GM21360 (cell line): ENCODE measurements around the gene MMGT1.
A peak's percentile ranks its signal among the peaks of the same experiment; 100 is the strongest.

Experiments used
- ATAC-seq: cut with Tn5 transposase; IDR thresholded peaks from one replicate; pipeline ENCODE4 v1.9.1; 2021; ENCODE audit warnings: mild to moderate bottlenecking, moderate library complexity; ENCODE audit not compliant: unreplicated experiment

MMGT1 gene

DNA sequence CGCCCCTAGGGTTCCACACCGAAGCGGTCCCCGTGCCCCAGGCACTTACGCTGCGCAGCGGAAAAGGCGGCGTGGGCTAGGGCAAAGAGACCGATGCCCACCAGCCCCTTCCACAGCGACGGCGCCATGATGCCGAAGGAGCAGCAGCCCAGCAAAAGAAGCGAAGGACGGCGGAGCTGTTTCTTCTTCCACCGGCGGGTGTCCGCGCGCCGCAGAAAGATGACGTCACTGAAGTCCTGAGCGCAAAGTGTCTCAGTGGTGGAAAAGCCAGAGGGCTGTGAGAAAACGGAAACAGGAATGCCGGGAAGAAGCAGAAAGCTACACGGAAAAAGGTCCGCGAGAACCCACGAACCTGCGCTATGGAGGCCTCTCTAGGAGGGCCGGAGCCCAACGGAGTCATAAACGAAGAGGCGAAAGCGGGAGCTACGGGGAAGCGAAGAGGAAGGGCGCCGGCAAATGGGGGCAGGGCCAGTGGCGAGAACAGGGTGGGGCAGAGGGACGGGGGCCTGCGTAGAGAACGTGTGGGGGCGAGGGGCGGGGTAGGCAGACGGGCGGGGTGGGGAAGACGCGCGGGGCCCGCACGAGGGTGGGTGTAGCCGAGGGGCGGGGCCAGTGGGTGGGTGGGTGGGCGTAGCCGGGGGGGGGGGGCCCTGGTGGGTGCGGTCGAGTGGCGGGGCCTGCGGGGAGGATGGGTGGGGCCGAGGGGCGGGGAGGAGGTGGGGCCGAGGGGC lies at the start of gene MMGT1:
TSS of gene MMGT1 (minus strand) at position 441 of the 731 bp plus-strand sequence. CDS start at position 128, 313 bp downstream.
- ATAC-seq, result peak; percentile 68

DNA sequence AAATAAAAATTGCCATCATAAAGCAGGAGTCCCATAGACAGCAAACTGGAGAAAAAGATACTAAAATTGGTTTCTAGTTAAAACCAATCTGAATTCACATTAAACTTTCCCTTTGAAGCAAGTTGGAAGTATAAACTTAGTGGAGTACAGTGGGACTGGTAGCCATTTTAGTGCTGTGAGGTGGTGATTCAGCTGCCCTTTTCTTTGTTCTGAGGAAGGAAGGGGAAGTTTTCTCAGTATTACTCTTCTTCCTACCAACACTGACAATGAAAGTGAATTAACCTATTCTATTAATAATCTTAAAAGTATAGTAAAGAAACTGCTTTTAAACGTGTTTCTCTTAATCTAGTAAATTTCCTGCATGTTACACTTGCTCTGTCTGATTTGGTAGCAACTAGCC lies 48.1 kb upstream of the MMGT1 start:
- ATAC-seq, result peak; percentile 46

DNA sequence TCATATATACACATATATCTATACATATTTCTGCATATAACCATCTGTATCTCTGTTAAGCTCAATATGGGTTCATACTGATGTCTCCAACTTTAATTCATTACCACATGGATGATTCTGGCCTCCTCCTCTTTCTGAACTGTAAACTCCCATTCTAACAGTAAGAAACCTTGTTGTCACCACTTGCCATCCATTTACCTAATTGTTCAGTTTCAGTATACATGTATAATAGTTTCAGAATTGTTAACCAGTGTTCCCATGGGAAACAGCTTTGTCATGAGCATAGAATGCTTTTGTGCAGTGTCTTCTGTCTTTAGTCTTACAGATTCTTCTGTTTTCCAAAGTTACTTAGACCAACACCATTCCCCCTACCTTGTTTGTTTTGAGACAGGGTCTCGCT lies 47.4 kb upstream of the MMGT1 start:
- peak; percentile 72 for ATAC-seq

DNA sequence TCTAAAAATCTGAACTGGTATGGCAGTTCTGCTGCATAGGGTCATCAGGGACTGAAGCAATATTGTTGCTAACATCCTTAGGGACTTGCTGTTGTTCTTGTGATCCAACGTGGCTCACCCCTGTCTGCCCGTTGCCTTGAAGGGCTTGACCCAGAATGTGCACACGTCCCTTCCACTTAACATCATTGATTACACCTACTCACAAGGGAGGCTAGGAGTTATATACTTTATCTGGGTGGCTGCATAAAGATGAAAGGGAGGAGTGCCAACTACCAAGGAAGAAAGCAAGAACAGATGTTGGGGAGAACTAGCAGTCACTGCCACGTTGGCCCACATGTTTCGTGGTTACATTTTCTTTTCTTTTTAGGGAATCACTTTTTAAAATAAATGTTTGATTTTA lies 45.4 kb upstream of the MMGT1 start:
- no peak for ATAC-seq

DNA sequence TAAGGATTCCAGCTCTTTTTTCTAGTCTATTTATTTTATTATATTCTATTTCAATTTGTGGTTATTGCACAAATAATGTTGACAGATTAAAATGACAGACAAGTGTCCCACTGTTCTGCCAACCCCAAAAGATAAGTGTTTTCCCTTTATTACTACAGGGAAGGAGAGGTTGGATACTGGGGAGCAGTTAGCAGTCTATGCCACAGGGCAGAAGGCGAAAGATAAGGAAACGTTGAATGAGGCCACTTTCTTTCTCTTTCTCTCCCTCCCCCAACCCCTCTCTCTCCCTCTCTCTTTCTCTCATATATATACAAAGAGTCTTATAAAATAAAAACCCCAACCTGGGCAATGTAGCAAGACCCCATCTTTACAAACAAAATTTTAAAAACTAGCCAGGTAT lies 43.1 kb upstream of the MMGT1 start:
- no peak for ATAC-seq

DNA sequence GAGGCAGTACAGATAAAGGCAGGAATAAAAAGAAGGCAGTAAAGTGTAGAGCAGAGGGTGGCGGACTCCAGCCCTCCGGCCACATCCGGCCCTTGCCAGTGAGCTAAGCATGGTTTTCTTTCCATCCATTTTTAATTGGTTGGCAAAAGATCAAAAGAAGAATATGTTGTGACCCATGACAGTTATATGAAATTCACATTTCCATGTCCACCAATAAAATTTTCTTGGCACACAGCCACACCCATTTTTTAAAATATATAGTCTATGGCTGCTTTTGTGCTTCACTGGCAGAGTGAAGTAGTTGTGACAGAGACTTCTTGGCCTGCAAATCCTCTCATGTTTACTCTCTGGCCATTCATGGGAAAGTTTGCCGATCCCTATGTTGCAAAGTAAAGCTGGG lies 41.2 kb upstream of the MMGT1 start:
- no peak for ATAC-seq

DNA sequence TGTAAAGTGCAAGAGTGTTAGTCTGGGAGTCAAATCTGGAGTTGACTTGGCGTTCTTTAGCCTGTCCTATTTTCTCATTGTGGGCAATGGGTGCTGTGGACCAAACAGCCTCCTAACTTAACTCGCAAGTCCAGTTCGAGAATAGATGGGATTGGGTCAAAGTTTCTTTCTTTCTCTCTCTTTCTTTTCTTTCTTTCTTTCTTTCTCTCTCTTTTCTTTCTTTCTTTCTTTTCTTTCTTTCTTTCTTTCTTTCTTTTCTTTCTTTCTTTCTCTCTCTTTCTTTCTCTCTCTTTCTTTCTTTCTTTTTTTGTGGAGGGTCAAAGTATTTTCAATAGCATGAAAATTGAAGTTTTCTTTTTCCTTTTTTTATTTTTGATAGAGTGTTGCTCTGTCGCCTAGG lies 14.5 kb upstream of the MMGT1 start:
- no peak for ATAC-seq

DNA sequence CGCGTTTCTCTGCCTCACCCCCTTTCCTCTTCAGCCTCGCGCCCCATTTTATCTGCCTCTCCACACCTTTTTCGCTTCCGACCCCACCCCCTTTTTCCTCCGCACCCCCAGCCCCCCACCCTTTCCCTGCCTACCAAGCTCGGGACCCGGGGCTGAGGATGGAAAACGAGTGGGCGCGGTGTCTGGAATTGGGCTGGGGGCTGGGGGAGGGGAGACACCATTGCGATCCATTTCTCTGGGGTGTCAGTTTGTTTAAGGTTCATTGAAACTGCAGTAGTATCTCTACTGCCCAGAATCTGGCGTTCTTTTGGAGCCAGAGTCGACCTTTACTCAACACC lies 12.2 kb upstream of the MMGT1 start:
- no peak for ATAC-seq

DNA sequence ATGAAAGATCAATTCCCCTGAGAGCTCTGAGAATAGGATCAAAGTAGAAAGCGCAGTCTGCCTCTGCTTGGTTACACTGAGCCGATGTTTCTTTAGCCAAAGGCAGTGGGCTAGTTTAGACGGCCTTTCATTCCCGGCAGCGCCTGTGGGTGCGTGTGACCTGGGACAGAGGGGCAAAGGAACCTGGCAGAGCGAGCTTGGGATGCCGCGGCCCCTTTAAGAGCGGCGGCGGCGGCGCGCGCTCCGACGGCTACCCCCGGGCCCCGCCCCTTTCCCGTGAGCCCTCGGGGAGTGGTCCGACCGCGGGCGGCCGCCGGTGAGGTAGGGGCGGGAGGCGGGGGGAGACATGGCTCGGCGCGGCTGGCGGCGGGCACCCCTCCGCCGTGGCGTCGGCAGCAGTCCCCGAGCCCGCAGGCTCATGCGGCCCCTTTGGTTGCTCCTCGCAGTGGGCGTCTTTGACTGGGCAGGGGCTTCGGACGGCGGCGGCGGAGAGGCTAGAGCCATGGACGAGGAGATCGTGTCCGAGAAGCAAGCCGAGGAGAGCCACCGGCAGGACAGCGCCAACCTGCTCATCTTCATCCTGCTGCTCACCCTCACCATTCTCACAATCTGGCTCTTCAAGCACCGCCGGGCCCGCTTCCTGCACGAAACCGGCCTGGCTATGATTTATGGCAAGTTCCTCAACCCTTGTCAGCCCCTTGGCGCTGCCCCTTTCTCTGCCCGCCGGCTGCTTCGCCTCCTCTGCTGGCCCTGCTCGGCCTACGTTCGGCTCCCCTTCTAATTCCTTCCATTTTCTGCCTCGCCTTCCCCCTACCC lies 11.6 kb upstream of the MMGT1 start, which contains the start of gene SLC9A6:
TSS of gene SLC9A6 (plus strand) at position 279 of the 816 bp plus-strand sequence. CDS start at position 503, 224 bp downstream.
- ATAC-seq, result peak; percentile 81

DNA sequence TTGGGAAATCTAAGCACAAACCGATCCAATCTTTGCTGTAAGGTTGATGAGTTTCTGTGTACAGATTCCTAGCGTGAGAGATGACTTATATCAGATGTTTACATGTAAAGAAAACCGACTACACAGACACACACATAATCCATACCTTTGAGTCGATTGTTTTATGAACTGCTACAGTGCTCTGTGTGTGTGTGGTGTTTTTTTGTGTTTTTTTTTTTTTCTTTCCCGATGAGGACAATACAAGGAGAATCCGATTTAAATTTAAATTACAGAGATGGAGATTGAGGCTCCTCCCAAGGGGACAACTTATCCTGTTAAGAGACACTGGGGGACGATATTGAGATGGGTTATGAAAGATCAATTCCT lies 11.0 kb upstream of the MMGT1 start:
- no peak for ATAC-seq

DNA sequence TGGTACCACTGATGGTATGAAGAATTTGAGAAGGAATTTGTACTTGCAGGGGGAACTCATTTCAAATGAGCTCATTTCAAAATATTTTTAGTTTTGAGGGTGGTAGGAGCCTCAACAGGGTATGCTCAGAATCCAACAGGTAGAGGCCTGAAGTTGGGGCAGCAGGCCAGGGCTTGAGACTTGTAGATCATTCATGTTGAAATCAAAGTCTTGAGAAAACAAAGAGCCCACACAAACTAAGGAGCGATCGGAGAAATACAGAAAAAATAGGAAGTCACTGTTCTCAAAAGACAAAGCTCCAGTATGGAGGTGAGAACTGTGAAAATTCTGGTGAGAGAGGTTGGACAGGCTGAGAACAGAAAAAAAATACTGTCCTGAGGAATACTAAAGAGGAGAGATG lies 10.5 kb upstream of the MMGT1 start:
- ATAC-seq, result no peak

DNA sequence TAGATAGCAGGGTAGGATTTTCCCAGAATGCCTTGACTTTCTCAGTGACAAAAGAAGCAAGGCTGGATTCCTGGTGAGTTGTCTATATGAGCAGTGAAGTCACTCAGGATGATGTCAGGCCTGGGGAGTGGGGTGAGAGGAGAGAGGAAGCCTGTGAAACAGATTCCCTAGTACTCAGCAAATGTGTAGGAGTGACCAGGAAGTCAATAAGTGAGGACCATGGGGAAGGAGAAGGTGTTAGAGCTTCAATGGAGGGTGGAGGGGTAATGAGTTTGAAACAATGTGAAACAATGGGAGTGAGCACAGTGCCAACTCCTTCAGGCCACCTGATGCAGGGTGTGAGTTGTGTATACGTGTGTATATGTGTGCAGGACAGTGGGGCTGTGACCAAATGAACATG lies 9.1 kb upstream of the MMGT1 start:
- ATAC-seq, result no peak

DNA sequence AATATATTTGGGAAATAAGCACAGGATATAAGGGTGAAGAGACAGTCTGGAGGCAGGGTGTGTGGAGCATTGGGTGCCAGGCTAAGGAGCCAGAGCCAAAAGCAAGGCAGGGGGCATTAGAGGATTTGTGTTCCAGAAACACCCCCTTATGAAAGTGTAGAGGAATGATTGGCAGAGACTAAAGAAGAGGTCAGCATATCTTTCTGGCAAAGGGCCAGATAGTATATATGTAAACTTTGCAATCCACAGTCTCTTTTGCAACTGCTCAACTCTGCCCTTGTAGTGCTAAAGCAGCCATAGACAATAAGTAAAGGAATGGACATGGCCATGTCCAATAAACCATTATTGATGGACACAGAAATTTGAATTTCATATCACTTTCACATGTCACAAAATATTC lies 7.9 kb upstream of the MMGT1 start:
- ATAC-seq, result no peak

DNA sequence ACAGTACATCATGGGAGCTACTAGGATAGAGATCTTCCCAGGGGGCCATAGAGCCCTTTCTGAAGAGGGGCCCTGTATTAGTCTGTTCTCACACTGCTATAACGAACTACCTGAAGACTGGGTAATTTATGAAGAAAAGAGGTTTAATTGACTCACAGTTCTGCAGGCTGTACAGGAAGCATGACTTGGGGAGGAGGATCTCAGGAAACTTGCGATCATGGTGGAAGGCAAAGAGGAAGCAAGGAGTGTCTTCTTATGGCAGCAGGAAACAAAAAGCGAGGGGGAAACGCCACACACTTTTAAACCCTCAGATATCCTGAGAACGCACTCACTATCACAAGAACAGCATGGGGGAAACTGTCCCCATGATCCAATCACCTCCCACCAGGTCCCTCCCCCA lies 7.2 kb upstream of the MMGT1 start:
- ATAC-seq, result no peak

DNA sequence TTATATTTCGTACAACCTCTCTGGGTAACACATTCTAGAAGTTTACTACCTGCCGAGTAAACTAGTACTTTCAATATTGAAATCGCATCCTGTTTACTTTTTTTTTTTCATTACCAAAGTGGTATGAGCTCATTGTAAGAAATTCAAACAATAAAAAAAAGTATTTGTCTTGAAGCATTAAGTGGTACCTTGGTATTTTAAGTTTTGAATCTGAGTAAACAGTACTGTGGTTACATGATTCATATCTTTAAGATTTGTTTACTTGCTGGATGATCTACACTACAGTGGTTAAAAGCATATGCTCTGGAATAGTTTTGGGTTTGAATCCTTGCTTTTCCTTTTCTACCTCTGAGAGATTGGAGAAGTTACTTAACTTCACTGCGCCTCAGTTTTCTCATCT lies 3.8 kb upstream of the MMGT1 start:
- ATAC-seq, result no peak

DNA sequence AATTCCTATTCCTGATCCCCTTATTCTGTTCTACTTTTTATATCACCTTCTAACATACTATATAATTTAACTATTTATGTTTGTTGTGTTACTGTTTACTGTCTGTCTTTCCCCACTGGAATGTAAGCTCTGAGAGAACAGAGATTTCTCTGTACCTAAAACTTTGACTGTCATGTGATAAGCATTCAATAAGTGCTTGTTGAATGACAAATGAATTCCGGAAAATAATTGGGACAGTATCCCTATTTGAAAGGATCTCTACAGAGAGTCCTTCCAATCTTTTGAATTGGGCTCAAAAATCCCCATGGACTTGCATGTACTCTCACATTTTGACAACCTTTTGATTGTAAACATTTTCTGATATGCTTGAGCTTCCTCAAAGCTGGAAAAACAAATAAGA lies 1.6 kb upstream of the MMGT1 start:
- ATAC-seq, result no peak

DNA sequence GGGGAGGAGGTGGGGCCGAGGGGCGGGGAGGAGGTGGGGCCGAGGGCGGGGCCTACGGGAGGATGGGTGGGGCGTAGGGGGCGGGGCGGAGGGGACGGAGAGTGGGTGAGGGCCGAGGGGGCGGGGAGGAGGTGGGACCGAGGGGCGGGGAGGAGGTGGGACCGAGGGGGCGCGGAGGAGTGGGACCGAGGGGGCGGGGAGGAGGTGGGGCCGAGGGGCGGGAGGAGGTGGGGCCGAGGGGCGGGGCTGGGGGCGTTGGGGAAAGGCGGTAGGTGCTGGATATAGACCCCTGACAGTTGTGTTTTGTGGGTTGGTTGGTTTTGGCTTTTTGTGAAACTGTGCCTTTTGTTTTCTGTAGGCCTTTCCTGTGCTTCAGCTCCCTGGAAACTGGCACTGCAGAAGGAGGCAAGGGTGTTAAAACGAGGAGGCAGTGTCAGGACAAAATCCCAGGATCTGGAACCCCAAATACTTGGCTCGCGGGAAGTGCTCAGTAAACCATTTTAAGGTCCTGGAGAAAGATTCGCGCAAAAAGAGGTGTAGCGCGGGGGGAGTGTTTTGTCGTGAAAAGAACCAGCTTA lies 580 bp upstream of the MMGT1 start:
- ATAC-seq, result no peak

DNA sequence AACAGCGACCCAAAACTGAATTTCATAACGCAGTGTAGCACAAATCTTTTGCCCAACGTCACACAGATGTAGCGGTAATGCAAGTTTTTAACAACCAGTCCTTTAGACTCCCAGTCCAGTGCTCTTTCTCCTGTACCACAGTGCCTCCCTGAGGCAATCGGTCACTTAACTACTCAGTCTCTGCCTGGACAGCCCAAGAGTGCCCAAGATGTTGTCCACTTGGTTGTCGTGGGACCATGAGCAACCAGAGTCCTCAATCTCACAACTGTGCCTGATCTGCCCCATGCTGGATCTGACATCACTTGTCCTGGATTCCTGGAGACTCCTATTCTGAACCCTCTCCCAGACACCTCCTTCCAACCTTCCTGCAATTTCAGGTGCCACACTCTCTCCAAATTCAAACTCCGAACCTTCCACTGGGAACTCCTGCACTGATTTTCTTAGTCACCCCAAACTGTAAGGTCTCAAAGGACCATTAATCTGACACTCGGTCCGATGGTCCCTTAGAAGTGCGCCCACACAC lies 702 bp downstream of the MMGT1 start:
- peak; percentile 13 for ATAC-seq

DNA sequence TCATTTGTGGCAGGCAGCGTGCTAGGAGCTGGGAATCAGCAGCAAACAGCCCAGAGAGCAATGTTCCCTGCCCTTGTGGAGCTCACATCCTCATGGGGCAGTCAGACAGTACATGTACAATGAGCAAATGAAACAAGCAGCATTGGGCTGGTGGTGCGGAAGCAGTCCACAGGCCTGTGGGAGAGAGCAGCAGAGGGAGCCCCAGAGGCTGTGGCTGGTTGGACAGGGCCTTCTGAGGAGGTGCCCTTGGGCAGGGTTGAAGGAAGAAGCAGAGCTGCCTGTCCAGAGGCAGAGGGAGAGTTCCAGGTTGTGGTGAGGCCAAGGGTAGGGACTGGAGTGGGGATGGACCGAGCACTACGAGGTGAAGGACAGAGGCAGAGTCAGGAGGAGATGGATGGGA lies 22.5 kb downstream of the MMGT1 start:
- no peak for ATAC-seq

DNA sequence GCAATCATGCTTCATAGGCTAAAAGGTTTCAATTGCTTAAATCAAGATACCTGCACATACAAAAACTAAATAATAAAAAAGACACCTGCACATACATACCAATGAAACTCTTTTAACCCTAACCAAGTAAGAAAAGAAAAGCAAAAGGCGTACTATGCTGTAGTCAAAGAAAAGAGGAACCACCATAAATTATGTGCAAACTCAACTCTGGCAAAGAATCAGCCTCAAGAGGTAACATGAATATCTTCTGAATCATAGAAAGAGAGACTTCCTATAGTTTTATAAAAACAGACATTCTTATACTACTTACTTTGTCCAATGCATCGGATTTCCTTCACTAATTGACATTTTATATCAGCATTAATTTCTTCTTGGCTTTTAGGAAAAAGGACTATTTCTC lies 29.3 kb downstream of the MMGT1 start:
- ATAC-seq, result no peak

DNA sequence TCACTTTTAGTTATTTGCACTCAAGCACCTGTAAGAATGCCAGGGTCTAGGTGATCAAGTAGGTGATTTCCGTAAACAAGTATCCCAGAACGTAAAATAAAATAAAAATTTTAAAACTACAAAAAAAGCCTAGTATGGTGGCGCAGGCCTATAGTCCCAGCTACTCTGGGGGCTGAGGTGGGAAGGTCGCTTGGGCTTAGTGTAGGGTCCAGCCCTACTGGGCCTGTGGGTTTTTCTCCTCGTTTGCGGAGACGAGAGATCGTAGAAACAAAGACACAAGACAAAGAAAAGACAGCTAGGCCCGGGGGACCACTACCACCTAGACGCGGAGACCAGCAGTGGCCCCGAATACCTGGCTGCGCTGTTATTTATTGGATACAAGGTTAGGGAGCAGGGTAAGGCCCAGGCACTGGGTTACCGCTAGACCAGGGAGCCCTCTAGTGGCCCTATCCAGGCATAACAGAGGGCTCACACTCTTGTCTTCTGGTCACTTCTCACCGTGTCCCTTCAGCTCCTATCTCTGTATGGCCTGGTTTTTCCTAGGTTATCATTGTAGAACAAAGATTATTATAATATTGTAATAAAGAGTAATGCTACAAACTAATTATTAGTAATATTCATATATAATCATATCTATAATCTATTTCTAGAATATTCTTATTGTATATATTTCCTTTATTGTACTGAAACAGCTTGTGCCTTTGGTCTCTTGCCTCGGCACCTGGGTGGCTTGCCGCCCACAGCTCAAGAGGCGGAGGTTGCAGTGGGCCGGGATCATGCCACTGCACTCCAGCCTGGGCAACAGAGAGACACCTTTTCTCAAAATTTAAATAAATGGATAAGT lies 41.9 kb downstream of the MMGT1 start:
- ATAC-seq, result no peak
